NT2/D1 (cell line): ENCODE data around the gene SMARCAD1.

Source experiments
- SUZ12 ChIP-seq: IDR thresholded peaks from 2 replicates; pipeline ENCODE4 v1.6.1; 2011; ENCODE audit not compliant: insufficient read length, insufficient read depth; ENCODE audit errors: extremely low read depth
- YY1 ChIP-seq: IDR thresholded peaks from 2 replicates; pipeline ENCODE4 v1.6.1; 2011; ENCODE audit not compliant: insufficient read length, insufficient read depth
- ZNF274 ChIP-seq: IDR thresholded peaks from 2 replicates; pipeline ENCODE4 v1.6.1; 2011; ENCODE audit warnings: mild to moderate bottlenecking, low read depth, low read length

DNA sequence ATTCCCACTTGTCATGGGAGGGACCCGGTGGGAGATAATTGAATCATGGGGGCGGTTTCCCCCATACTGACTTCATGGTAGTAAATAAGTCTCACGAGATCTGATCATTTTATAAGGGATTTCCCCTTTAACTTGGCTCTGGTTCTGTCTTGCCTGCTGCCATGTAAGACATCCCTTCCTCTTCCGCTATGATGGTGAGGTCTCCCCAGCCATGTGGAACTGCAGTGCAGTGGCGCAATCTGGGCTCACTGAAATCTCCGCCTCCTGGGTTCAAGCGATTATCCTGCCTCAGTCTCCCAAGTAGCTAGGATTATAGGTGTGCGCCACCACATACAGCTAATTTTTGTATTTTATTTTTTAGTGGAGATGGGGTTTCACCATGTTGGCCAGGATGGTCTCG lies 132.1 kb downstream of the SMARCAD1 start:
- TF ChIP-seq SUZ12: no peak
- no peak for TF ChIP-seq YY1
- TF ChIP-seq ZNF274: no peak
